Body of pancreas (tissue), 4 donors: ENCODE results near the gene AKR1D1.

Source experiments
- POLR2A ChIP-seq, 3 donors: fragments of 450-650 bp; IDR thresholded peaks; one replicate each; pipeline ENCODE4 v1.6.1; 2016; ENCODE audit warnings: antibody characterized with exemption in 3 of 3, mild to moderate bottlenecking in 2 of 3
- TF ChIP-seq, protein P1 (sequence below), 7 experiments: fragments of 450-650 bp in 4 of 7; fragments of 200-600 bp in 3 of 7; sonication (generic) in 3 of 7; IDR thresholded peaks; one replicate each; pipeline ENCODE4 v1.5.1; 2016 to 2019; ENCODE audit warnings: antibody characterized with exemption in 7 of 7

DNA sequence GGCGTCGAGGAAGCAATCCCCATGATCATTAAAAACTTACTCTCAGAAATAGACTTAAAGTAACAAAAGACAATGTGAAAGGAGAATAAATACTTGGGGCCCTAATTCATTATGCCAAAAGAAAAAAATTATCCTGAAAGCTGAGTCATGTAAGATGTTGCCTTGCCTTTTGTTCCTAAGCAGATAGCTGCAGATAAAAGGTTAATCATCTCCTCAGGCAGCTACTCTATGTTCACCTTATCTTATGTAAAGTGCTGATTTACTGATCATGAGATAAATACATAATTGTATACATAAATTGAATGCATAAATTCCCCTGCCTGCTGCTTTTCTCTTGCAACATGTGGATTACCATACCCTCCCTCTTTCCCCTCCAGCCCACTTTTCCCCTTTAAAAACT, 46.3 kb upstream of the AKR1D1 start:
- TF ChIP-seq POLR2A (IDR thresholded peaks at IDR 0.05) = no peak
- TF ChIP-seq, protein P1, sequence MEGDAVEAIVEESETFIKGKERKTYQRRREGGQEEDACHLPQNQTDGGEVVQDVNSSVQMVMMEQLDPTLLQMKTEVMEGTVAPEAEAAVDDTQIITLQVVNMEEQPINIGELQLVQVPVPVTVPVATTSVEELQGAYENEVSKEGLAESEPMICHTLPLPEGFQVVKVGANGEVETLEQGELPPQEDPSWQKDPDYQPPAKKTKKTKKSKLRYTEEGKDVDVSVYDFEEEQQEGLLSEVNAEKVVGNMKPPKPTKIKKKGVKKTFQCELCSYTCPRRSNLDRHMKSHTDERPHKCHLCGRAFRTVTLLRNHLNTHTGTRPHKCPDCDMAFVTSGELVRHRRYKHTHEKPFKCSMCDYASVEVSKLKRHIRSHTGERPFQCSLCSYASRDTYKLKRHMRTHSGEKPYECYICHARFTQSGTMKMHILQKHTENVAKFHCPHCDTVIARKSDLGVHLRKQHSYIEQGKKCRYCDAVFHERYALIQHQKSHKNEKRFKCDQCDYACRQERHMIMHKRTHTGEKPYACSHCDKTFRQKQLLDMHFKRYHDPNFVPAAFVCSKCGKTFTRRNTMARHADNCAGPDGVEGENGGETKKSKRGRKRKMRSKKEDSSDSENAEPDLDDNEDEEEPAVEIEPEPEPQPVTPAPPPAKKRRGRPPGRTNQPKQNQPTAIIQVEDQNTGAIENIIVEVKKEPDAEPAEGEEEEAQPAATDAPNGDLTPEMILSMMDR (IDR thresholded peaks at IDR 0.05) = no peak
